ENCODE results near the gene EPS15. TPM values are rescaled to one million over a fixed set of nuclear protein-coding genes. Genes with fewer than 3 reads are reported as not detected.

Gene EPS15
- total RNA-seq, 1 donor = 82.2 TPM

GRCh38 chr1:51518033-51518585 lies 957 bp downstream of the EPS15 start:
- peak overlapping the region; percentile 35 for H3K27ac ChIP-seq (ENCODE audit: low read depth, low read length)
- peak; percentile 69 for DNase-seq (ENCODE audit: insufficient read length, low spot score, missing footprints)
- H3K4me2 ChIP-seq (ENCODE audit: insufficient read depth, low read length) = peak overlapping the region; percentile 91
- H3K4me1 ChIP-seq (ENCODE audit: insufficient read depth, low read length) = peaks cover 32% of the 10 kb centered on the region
- TF ChIP-seq CTCF (IDR thresholded peaks at IDR 0.05; ENCODE audit: extremely low read depth, low read depth, low read length) = no peak
- H2AFZ ChIP-seq (ENCODE audit: low read length) = peak overlapping the region; percentile 80
- H3K9me3 ChIP-seq (ENCODE audit: low read depth, low read length) = no peaks in the 10 kb centered on the region
- H3K4me3 ChIP-seq (ENCODE audit: insufficient read depth, low read length) = peak overlapping the region; percentile 83
- peaks cover 57% of the 10 kb centered on the region for H3K79me2 ChIP-seq (ENCODE audit: insufficient read depth, low read length)
- H3K36me3 ChIP-seq (ENCODE audit: insufficient read depth, low read length) = no peaks in the 10 kb centered on the region
- no peaks in the 10 kb centered on the region for H3K27me3 ChIP-seq (ENCODE audit: insufficient read depth, low read length)
- H4K20me1 ChIP-seq (ENCODE audit: insufficient read depth, low read length) = peaks cover under 1% of the 10 kb centered on the region

- Histone ChIP-seq H3K4me1 (ENCODE audit: insufficient read depth, low read length) (peaks cover 32% of the 10 kb centered on the region), H3K4me3 (ENCODE audit: insufficient read depth, low read length) (peak overlapping the region; percentile 83), H3K27ac (ENCODE audit: low read depth, low read length) (peak overlapping the region; percentile 35), H3K36me3 (ENCODE audit: insufficient read depth, low read length) (no peaks in the 10 kb centered on the region), H2AFZ (ENCODE audit: low read length) (peak overlapping the region; percentile 80), H4K20me1 (ENCODE audit: insufficient read depth, low read length) (peaks cover 3% of the 10 kb centered on the region), H3K79me2 (ENCODE audit: insufficient read depth, low read length) (peaks cover 63% of the 10 kb centered on the region), H3K27me3 (ENCODE audit: insufficient read depth, low read length) (no peaks in the 10 kb centered on the region), H3K9me3 (ENCODE audit: low read depth, low read length) (no peaks in the 10 kb centered on the region), H3K4me2 (ENCODE audit: insufficient read depth, low read length) (peak overlapping the region; percentile 91)
- TF ChIP-seq CTCF (IDR thresholded peaks at IDR 0.05; ENCODE audit: extremely low read depth, low read depth, low read length) = no peak
- peak; percentile 80 for DNase-seq (ENCODE audit: insufficient read length, low spot score, missing footprints)
These were observed 1.6 kb downstream of the EPS15 start for GRCh38 chr1:51517361-51518032.

- Histone ChIP-seq H3K27me3 (ENCODE audit: insufficient read depth, low read length) (no peaks in the 10 kb centered on the region), H3K27ac (ENCODE audit: low read depth, low read length) (no peak overlapping the region), H2AFZ (ENCODE audit: low read length) (no peak overlapping the region), H4K20me1 (ENCODE audit: insufficient read depth, low read length) (peaks cover 3% of the 10 kb centered on the region), H3K36me3 (ENCODE audit: insufficient read depth, low read length) (no peaks in the 10 kb centered on the region), H3K4me1 (ENCODE audit: insufficient read depth, low read length) (peaks cover 32% of the 10 kb centered on the region), H3K4me2 (ENCODE audit: insufficient read depth, low read length) (peak overlapping the region; percentile 91), H3K4me3 (ENCODE audit: insufficient read depth, low read length) (no peak overlapping the region), H3K9me3 (ENCODE audit: low read depth, low read length) (no peaks in the 10 kb centered on the region), H3K79me2 (ENCODE audit: insufficient read depth, low read length) (peaks cover 71% of the 10 kb centered on the region)
- peak; percentile 83 for DNase-seq (ENCODE audit: insufficient read length, low spot score, missing footprints)
- no peak for TF ChIP-seq CTCF (IDR thresholded peaks at IDR 0.05; ENCODE audit: extremely low read depth, low read depth, low read length)
These were observed 2.4 kb downstream of the EPS15 start for GRCh38 chr1:51516649-51517158.

GRCh38 chr1:51515982-51516648 lies 3.0 kb downstream of the EPS15 start:
- Histone ChIP-seq H3K4me3 (ENCODE audit: insufficient read depth, low read length) (no peak overlapping the region), H3K36me3 (ENCODE audit: insufficient read depth, low read length) (no peaks in the 10 kb centered on the region), H3K79me2 (ENCODE audit: insufficient read depth, low read length) (peaks cover 76% of the 10 kb centered on the region), H3K27me3 (ENCODE audit: insufficient read depth, low read length) (no peaks in the 10 kb centered on the region), H2AFZ (ENCODE audit: low read length) (no peak overlapping the region), H3K9me3 (ENCODE audit: low read depth, low read length) (no peaks in the 10 kb centered on the region), H3K4me2 (ENCODE audit: insufficient read depth, low read length) (peak overlapping the region; percentile 91), H3K4me1 (ENCODE audit: insufficient read depth, low read length) (peaks cover 32% of the 10 kb centered on the region), H3K27ac (ENCODE audit: low read depth, low read length) (no peak overlapping the region), H4K20me1 (ENCODE audit: insufficient read depth, low read length) (peaks cover 3% of the 10 kb centered on the region)
- no peak for TF ChIP-seq CTCF (IDR thresholded peaks at IDR 0.05; ENCODE audit: extremely low read depth, low read depth, low read length)
- DNase-seq (ENCODE audit: insufficient read length, low spot score, missing footprints) = no peak
